ENCODE data around the gene LRP1. TPM values are rescaled to one million over a fixed set of nuclear protein-coding genes. Genes with fewer than 3 reads are reported as not detected.

The LRP1 gene
- total and polyA plus RNA-seq, 2 experiments from 2014 or later = 47.8 to 76.8 TPM

DNA sequence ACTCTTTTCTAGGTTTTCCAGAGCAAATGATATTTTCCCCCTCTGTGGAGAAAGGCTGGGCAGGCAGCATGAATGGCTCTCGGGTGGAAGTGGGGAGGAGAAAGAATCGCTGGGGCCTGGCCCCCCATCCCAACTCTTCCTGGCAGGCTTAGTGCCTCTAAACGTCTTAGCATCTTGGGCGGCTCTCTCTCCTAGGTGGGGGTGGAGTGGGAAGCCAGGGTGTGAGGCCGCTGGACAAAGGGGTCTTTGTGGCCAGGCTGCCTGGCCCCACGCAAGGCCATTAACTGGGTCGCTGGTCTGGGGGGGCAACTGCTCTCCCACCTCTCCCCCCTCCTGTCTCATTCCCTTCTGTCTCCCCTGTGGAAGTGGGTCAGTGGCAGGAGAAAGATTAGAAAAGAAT is 14.4 kb downstream of the LRP1 start:
- Histone ChIP-seq H3K9me3 (ENCODE audit: low read depth) (no peaks in the 10 kb centered on the region), H3K27me3 (no peaks in the 10 kb centered on the region), H2AFZ (no peak overlapping the region), H4K20me1 (ENCODE audit: insufficient read depth, poor library complexity, severe bottlenecking) (peaks cover 7% of the 10 kb centered on the region), H3K36me3 (replicated peaks; ENCODE audit: insufficient read depth, low read depth) (no peaks in the 10 kb centered on the region), H3K27ac (no peak overlapping the region), H3K4me1 (ENCODE audit: insufficient read depth) (peaks cover 37% of the 10 kb centered on the region), H3K4me2 (no peak overlapping the region), H3K9me2 (replicated peaks; ENCODE audit: insufficient read depth) (no peaks in the 10 kb centered on the region), H3K79me2 (peaks cover 67% of the 10 kb centered on the region), H3K4me3 (no peak overlapping the region)
- 85% methylated on average over 7 of the region's 7 CpGs for WGBS (ENCODE audit: low lambda C conversion rate, missing lambda C conversion rate)
- DNase-seq (ENCODE audit: low spot score) = no peak
- TF ChIP-seq, protein P1, sequence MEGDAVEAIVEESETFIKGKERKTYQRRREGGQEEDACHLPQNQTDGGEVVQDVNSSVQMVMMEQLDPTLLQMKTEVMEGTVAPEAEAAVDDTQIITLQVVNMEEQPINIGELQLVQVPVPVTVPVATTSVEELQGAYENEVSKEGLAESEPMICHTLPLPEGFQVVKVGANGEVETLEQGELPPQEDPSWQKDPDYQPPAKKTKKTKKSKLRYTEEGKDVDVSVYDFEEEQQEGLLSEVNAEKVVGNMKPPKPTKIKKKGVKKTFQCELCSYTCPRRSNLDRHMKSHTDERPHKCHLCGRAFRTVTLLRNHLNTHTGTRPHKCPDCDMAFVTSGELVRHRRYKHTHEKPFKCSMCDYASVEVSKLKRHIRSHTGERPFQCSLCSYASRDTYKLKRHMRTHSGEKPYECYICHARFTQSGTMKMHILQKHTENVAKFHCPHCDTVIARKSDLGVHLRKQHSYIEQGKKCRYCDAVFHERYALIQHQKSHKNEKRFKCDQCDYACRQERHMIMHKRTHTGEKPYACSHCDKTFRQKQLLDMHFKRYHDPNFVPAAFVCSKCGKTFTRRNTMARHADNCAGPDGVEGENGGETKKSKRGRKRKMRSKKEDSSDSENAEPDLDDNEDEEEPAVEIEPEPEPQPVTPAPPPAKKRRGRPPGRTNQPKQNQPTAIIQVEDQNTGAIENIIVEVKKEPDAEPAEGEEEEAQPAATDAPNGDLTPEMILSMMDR (IDR thresholded peaks at IDR 0.05; ENCODE audit: poor library complexity) = no peak
- TF ChIP-seq EZH2 (IDR thresholded peaks at IDR 0.05; ENCODE audit: borderline replicate concordance) (no peak), EZH2phosphoT487 (IDR thresholded peaks at IDR 0.05; ENCODE audit: low read depth, severe bottlenecking, unreplicated experiment) (no peak)

DNA sequence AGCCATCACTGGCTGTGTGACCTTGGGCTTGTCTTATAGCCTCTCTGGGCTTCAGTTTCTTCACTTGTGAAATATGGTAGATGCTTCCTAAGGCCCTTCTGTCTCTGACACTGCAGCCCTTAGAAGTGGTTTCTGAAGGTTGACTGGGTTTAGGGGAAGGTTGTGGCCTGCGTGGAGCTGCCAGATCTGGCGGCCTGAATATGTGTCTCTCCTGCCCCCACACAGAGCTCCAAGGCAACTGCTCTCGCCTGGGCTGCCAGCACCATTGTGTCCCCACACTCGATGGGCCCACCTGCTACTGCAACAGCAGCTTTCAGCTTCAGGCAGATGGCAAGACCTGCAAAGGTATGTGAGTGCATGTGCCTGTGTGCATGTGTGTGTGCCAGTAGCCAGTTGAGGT is 15.2 kb downstream of the LRP1 start:
- no peak overlapping the region for H3K4me2 ChIP-seq
- H3K36me3 ChIP-seq (replicated peaks; ENCODE audit: insufficient read depth, low read depth) = no peaks in the 10 kb centered on the region
- no peak overlapping the region for H2AFZ ChIP-seq
- no peaks in the 10 kb centered on the region for H4K20me1 ChIP-seq (ENCODE audit: insufficient read depth, poor library complexity, severe bottlenecking)
- WGBS (ENCODE audit: low lambda C conversion rate, missing lambda C conversion rate) = 85% methylated on average over 4 of the region's 4 CpGs
- H3K4me1 ChIP-seq (ENCODE audit: insufficient read depth) = peaks cover 37% of the 10 kb centered on the region
- peaks cover 60% of the 10 kb centered on the region for H3K79me2 ChIP-seq
- TF ChIP-seq EZH2 (IDR thresholded peaks at IDR 0.05; ENCODE audit: borderline replicate concordance) (no peak), EZH2phosphoT487 (IDR thresholded peaks at IDR 0.05; ENCODE audit: low read depth, severe bottlenecking, unreplicated experiment) (no peak)
- TF ChIP-seq, protein P1 (IDR thresholded peaks at IDR 0.05; ENCODE audit: poor library complexity) = no peak
- H3K27me3 ChIP-seq = no peaks in the 10 kb centered on the region
- H3K4me3 ChIP-seq = no peak overlapping the region
- no peak overlapping the region for H3K27ac ChIP-seq
- no peaks in the 10 kb centered on the region for H3K9me2 ChIP-seq (replicated peaks; ENCODE audit: insufficient read depth)
- H3K9me3 ChIP-seq (ENCODE audit: low read depth) = no peaks in the 10 kb centered on the region
- no peak for DNase-seq (ENCODE audit: low spot score)

DNA sequence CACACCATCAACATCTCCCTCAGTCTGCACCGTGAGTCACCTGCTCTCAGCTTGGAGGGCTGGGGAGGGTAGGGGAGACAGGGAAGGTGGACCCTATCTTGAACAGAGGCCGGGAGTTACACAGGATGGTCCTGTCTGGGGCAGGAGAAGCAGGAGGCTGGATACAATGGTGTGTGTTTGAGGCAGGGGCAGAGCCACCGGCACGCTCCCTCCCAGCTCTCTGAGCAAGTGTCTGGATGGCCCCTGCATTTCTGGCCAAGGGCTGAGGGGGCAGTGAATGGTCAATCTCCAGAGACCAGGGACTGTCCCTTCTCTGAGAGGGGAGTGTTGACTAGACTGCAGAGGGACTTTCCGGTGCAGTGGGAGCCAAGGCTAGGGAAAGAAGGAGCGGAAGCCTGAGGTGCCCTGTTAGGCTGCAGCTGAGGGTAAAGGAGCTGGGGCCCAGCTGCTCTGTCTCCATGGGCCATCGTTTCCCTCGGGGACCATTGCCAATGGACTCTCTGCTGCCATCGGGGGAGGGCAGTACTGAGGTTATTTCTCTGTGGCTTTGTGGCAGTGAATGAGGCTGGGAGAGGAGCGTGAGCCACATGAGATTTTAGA is 17.3 kb downstream of the LRP1 start:
- WGBS (ENCODE audit: low lambda C conversion rate, missing lambda C conversion rate) = 90% methylated on average over 10 of the region's 10 CpGs
- TF ChIP-seq EZH2 (IDR thresholded peaks at IDR 0.05; ENCODE audit: borderline replicate concordance) (no peak), EZH2phosphoT487 (IDR thresholded peaks at IDR 0.05; ENCODE audit: low read depth, severe bottlenecking, unreplicated experiment) (no peak)
- TF ChIP-seq, protein P1 (IDR thresholded peaks at IDR 0.05; ENCODE audit: poor library complexity) = no peak
- peak overlapping the region; percentile 98 for H3K27ac ChIP-seq
- H2AFZ ChIP-seq = no peak overlapping the region
- no peaks in the 10 kb centered on the region for H3K27me3 ChIP-seq
- peaks cover 53% of the 10 kb centered on the region for H3K4me1 ChIP-seq (ENCODE audit: insufficient read depth)
- H3K36me3 ChIP-seq (replicated peaks; ENCODE audit: insufficient read depth, low read depth) = no peaks in the 10 kb centered on the region
- H3K9me2 ChIP-seq (replicated peaks; ENCODE audit: insufficient read depth) = no peaks in the 10 kb centered on the region
- no peak overlapping the region for H3K4me3 ChIP-seq
- no peak overlapping the region for H3K4me2 ChIP-seq
- no peaks in the 10 kb centered on the region for H3K9me3 ChIP-seq (ENCODE audit: low read depth)
- H3K79me2 ChIP-seq = peaks cover 49% of the 10 kb centered on the region
- no peaks in the 10 kb centered on the region for H4K20me1 ChIP-seq (ENCODE audit: insufficient read depth, poor library complexity, severe bottlenecking)
- no peak for DNase-seq (ENCODE audit: low spot score)
